GM20000 (cell line): ENCODE measurements around the gene FUT4.
"Not testable (repeated sequence)": the region's sequence is repeated elsewhere in the genome, so short reads cannot be mapped to it uniquely, and the experiment has no call there.

Experiments used
- DNase-seq: peaks from one replicate; pipeline ENCODE4 v3.0.0; 2012; ENCODE audit warnings: low spot score
- CTCF ChIP-seq: IDR thresholded peaks from 2 replicates; pipeline ENCODE4 v1.5.1; 2012; ENCODE audit warnings: mild to moderate bottlenecking, control low read depth; ENCODE audit errors: extremely low read depth, missing control alignments

Gene FUT4

GRCh38 chr11:94546162-94546470 lies 2.4 kb downstream of the FUT4 start:
- no peak for DNase-seq
- TF ChIP-seq CTCF: no peak

- TF ChIP-seq CTCF: no peak
- DNase-seq: no peak
Observed at GRCh38 chr11:94546886-94547285, 3.2 kb downstream of the FUT4 start.

- DNase-seq: no peak
Observed at GRCh38 chr11:94549146-94549545, 5.4 kb downstream of the FUT4 start.

GRCh38 chr11:94550513-94550912 lies 6.8 kb downstream of the FUT4 start:
- peak; percentile 45 for DNase-seq
- no peak for TF ChIP-seq CTCF

More at GRCh38 chr11:94549146-94549545, 5.4 kb downstream of the FUT4 start:
- TF ChIP-seq CTCF: no peak

GRCh38 chr11:94553938-94554337 lies 10.2 kb downstream of the FUT4 start:
- no peak for TF ChIP-seq CTCF
- no peak for DNase-seq

- DNase-seq: not testable (repeated sequence)
Observed at GRCh38 chr11:94555752-94556329, 12.1 kb downstream of the FUT4 start.

GRCh38 chr11:94557421-94557820 lies 13.7 kb downstream of the FUT4 start:
- no peak for DNase-seq
- TF ChIP-seq CTCF: no peak

- DNase-seq: no peak
Observed at GRCh38 chr11:94557992-94558391, 14.3 kb downstream of the FUT4 start.

More at GRCh38 chr11:94557992-94558391, 14.3 kb downstream of the FUT4 start:
- no peak for TF ChIP-seq CTCF
